CD8-positive, alpha-beta memory T cell (primary cell): ENCODE measurements around the gene TRAK1. TPM values are rescaled to one million over a fixed set of nuclear protein-coding genes. Genes with fewer than 3 reads are reported as not detected.

Experiments used
- CTCF ChIA-PET: fragments of 350-600 bp; sonication (Branson Sonifier 250); formaldehyde crosslinking; loops from one replicate; lab custom pipeline; 2021; ENCODE audit warnings: antibody characterized with exemption; lab: Charles Lee
- POLR2A ChIA-PET: fragments of 350-600 bp; sonication (Branson Sonifier 250); formaldehyde crosslinking; loops from one replicate; lab custom pipeline; 2021; ENCODE audit warnings: antibody characterized with exemption; lab: Charles Lee
- DNase-seq, 5 donors: peaks; one replicate each; pipeline versions ENCODE4 v3.0.0 to v3.0.0-alpha.2; 2020 to 2022; ENCODE audit warnings: mixed read lengths in 1 of 5
- H3K27ac ChIP-seq: one replicate; pipeline ENCODE4 v1.7.0; 2013; ENCODE audit warnings: low read depth, mild to moderate bottlenecking, low read length, moderate library complexity
- H3K27me3 ChIP-seq: 2 replicates; pipeline ENCODE4 v1.7.0; 2013; ENCODE audit warnings: low read length, mild to moderate bottlenecking; ENCODE audit not compliant: insufficient read depth, poor library complexity, severe bottlenecking
- H3K36me3 ChIP-seq: 2 replicates; pipeline ENCODE4 v1.7.0; 2013; ENCODE audit warnings: mild to moderate bottlenecking, low read length, moderate library complexity; ENCODE audit not compliant: insufficient read depth
- H3K4me1 ChIP-seq: 2 replicates; pipeline ENCODE4 v1.7.0; 2013; ENCODE audit warnings: mild to moderate bottlenecking, low read length, moderate library complexity; ENCODE audit not compliant: insufficient read depth
- H3K4me3 ChIP-seq: 2 replicates; pipeline ENCODE4 v1.7.0; 2013; ENCODE audit warnings: mild to moderate bottlenecking, low read length
- H3K9me3 ChIP-seq: 2 replicates; pipeline ENCODE4 v1.7.0; 2013; ENCODE audit warnings: mild to moderate bottlenecking, low read length
- H3K27ac Mint-ChIP-seq, 8 donors: one replicate each; pipeline ENCODE4 v1.8.0; 2020 to 2021; ENCODE audit warnings: mixed read lengths in 8 of 8, mild to moderate bottlenecking in 6 of 8, inconsistent platforms in 3 of 8, moderate library complexity in 3 of 8
- H3K27me3 Mint-ChIP-seq, 2 donors: one replicate each; pipeline ENCODE4 v1.8.0; 2020 to 2021; ENCODE audit warnings: mixed read lengths in 2 of 2, mild to moderate bottlenecking in 1 of 2, moderate library complexity in 1 of 2
- H3K36me3 Mint-ChIP-seq, 3 donors: one replicate each; pipeline ENCODE4 v1.8.0; 2020 to 2021; ENCODE audit warnings: mixed read lengths in 3 of 3, inconsistent platforms in 1 of 3, mild to moderate bottlenecking in 1 of 3
- H3K4me1 Mint-ChIP-seq, 3 donors: one replicate each; pipeline ENCODE4 v1.8.0; 2020 to 2021; ENCODE audit warnings: mixed read lengths in 3 of 3, inconsistent platforms in 1 of 3, mild to moderate bottlenecking in 1 of 3
- H3K4me3 Mint-ChIP-seq, 7 donors: one replicate each; pipeline ENCODE4 v1.8.0; 2020 to 2021; ENCODE audit warnings: mixed read lengths in 7 of 7, mild to moderate bottlenecking in 6 of 7, moderate library complexity in 4 of 7, inconsistent platforms in 2 of 7
- H3K9me3 Mint-ChIP-seq, 5 donors: one replicate each; pipeline ENCODE4 v1.8.0; 2020 to 2022; ENCODE audit warnings: mixed read lengths in 5 of 5, mild to moderate bottlenecking in 3 of 5, moderate library complexity in 2 of 5, inconsistent platforms in 1 of 5
- polyA plus RNA-seq: library from polyadenylated mRNA; unstranded; fragments of 300-500 nt; fragmentation: Illumina TruSeq; gene quantifications from one replicate; pipeline ENCODE4 v1.2.3, GENCODE V29; 2021
- total RNA-seq, 2 experiments: library from RNA; stranded (reverse); gene quantifications; one replicate each; pipeline ENCODE4 v1.2.3, GENCODE V29; 2021

TRAK1 gene
- total and polyA plus RNA-seq, 3 experiments from 2014 or later = 10.4 to 20.0 (median 19.7) TPM

DNA sequence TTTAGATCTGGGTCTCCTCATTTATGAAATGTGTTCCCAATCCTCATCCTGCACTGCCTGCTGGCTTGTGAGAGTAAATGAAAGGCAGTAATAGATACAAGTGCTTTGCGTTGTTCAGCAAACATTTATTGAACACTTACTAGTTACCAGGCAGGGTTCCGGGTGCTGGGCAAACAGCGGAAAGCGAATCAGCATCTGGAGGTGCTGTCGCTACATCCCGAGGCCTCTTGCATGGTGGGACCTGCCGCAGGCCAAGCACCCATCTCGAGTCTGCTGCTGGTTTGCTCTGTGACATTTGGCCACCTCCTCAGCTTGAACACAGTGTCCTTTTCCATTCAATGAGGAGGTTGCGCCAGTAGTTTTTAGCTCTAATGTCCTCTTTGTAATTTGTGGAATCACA lies 24.8 kb downstream of the TRAK1 start:
- H3K27ac Mint-ChIP-seq = no peak overlapping the region
- H3K36me3 Mint-ChIP-seq = peaks cover 0 to 3% (median 0%) of the 10 kb centered on the region in 3 donors
- peaks cover 4 to 13% (median 10%) of the 10 kb centered on the region in 3 donors for H3K4me1 Mint-ChIP-seq
- no peaks in the 10 kb centered on the region for H3K4me1 ChIP-seq
- no peak overlapping the region for H3K4me3 ChIP-seq
- no peak for DNase-seq
- H3K36me3 ChIP-seq = no peaks in the 10 kb centered on the region
- H3K27me3 Mint-ChIP-seq = no peaks in the 10 kb centered on the region
- CTCF ChIA-PET = no interaction called here
- POLR2A ChIA-PET = no interaction called here
- H3K9me3 ChIP-seq = no peaks in the 10 kb centered on the region
- H3K4me3 Mint-ChIP-seq = no peak overlapping the region
- H3K9me3 Mint-ChIP-seq = no peaks in the 10 kb centered on the region
- H3K27ac ChIP-seq = no peak overlapping the region
- H3K27me3 ChIP-seq = no peaks in the 10 kb centered on the region

- Histone ChIP-seq H3K4me3 (no peak overlapping the region), H3K4me1 (no peaks in the 10 kb centered on the region), H3K27ac (no peak overlapping the region), H3K27me3 (no peaks in the 10 kb centered on the region), H3K9me3 (no peaks in the 10 kb centered on the region), H3K36me3 (no peaks in the 10 kb centered on the region)
- no peak for DNase-seq
- Mint-ChIP-seq H3K27me3 (no peaks in the 10 kb centered on the region), H3K27ac (no peak overlapping the region), H3K4me3 (no peak overlapping the region), H3K9me3 (no peaks in the 10 kb centered on the region), H3K4me1 (peaks cover 4 to 14% (median 10%) of the 10 kb centered on the region in 3 donors), H3K36me3 (peaks cover 0 to 3% (median 0%) of the 10 kb centered on the region in 3 donors)
- ChIA-PET POLR2A (no interaction called here), CTCF (no interaction called here)
Measured at GRCh38 chr3:42116466-42116865, 25.3 kb downstream of the TRAK1 start.

GRCh38 chr3:42117175-42118008 lies 26.2 kb downstream of the TRAK1 start:
- H3K27ac ChIP-seq = no peak overlapping the region
- no peak overlapping the region for H3K4me3 ChIP-seq
- H3K9me3 ChIP-seq = no peaks in the 10 kb centered on the region
- H3K4me1 ChIP-seq = no peaks in the 10 kb centered on the region
- peak in 1 of 5 donors; percentile 13 for DNase-seq
- Mint-ChIP-seq H3K27me3 (no peaks in the 10 kb centered on the region), H3K36me3 (peaks cover 0 to 3% (median 0%) of the 10 kb centered on the region in 3 donors), H3K9me3 (no peaks in the 10 kb centered on the region), H3K4me3 (no peak overlapping the region), H3K4me1 (peaks cover 6 to 16% (median 15%) of the 10 kb centered on the region in 3 donors), H3K27ac (peak overlapping the region in 2 of 8 donors; percentile 7 to 44)
- no peaks in the 10 kb centered on the region for H3K27me3 ChIP-seq
- ChIA-PET POLR2A (no interaction called here), CTCF (interaction anchor here (0.9 to 2.0 kb wide), 4 partner anchors 13 to 130 kb away, joined by 3 to 5 read pairs (median 4); no protein-coding TSS in a partner anchor)
- no peaks in the 10 kb centered on the region for H3K36me3 ChIP-seq

GRCh38 chr3:42118762-42119361 lies 27.7 kb downstream of the TRAK1 start:
- Histone ChIP-seq H3K27ac (no peak overlapping the region), H3K27me3 (no peaks in the 10 kb centered on the region), H3K4me1 (no peaks in the 10 kb centered on the region), H3K36me3 (no peaks in the 10 kb centered on the region), H3K9me3 (no peaks in the 10 kb centered on the region), H3K4me3 (no peak overlapping the region)
- ChIA-PET CTCF (interaction anchor here (1.2 to 2.5 kb wide), 3 partner anchors 20 to 128 kb away, joined by 4 to 8 read pairs (median 5); no protein-coding TSS in a partner anchor), POLR2A (no interaction called here)
- peaks cover 14 to 26% (median 25%) of the 10 kb centered on the region in 3 donors for H3K4me1 Mint-ChIP-seq
- no peaks in the 10 kb centered on the region for H3K27me3 Mint-ChIP-seq
- peaks cover 0 to 3% (median 0%) of the 10 kb centered on the region in 3 donors for H3K36me3 Mint-ChIP-seq
- no peaks in the 10 kb centered on the region for H3K9me3 Mint-ChIP-seq
- H3K4me3 Mint-ChIP-seq = no peak overlapping the region
- peak in 1 of 5 donors; percentile 8 for DNase-seq
- peak overlapping the region in 4 of 8 donors; percentile 2 to 59 (median 40) for H3K27ac Mint-ChIP-seq

GRCh38 chr3:42119561-42120355 lies 28.6 kb downstream of the TRAK1 start:
- H3K36me3 ChIP-seq = no peaks in the 10 kb centered on the region
- H3K4me1 ChIP-seq = no peaks in the 10 kb centered on the region
- no peaks in the 10 kb centered on the region for H3K9me3 Mint-ChIP-seq
- no peak overlapping the region for H3K27ac ChIP-seq
- peaks cover 0 to 8% (median 4%) of the 10 kb centered on the region in 3 donors for H3K36me3 Mint-ChIP-seq
- no peaks in the 10 kb centered on the region for H3K27me3 Mint-ChIP-seq
- H3K4me1 Mint-ChIP-seq = peaks cover 17 to 32% (median 25%) of the 10 kb centered on the region in 3 donors
- DNase-seq = no peak
- no peak overlapping the region for H3K4me3 ChIP-seq
- ChIA-PET POLR2A (no interaction called here), CTCF (interaction anchor here (1.2 to 2.5 kb wide), 2 partner anchors 21 to 71 kb away, joined by 4 to 8 read pairs; no protein-coding TSS in a partner anchor)
- H3K27me3 ChIP-seq = no peaks in the 10 kb centered on the region
- H3K4me3 Mint-ChIP-seq = no peak overlapping the region
- H3K9me3 ChIP-seq = no peaks in the 10 kb centered on the region
- peak overlapping the region in 3 of 8 donors; percentile 43 to 76 (median 60) for H3K27ac Mint-ChIP-seq

GRCh38 chr3:42120866-42121265 lies 29.7 kb downstream of the TRAK1 start:
- DNase-seq = no peak
- Mint-ChIP-seq H3K9me3 (no peaks in the 10 kb centered on the region), H3K4me3 (peak overlapping the region in 1 of 7 donors; percentile 56), H3K27ac (peak overlapping the region in 1 of 8 donors; percentile 38), H3K36me3 (peaks cover 0 to 19% (median 10%) of the 10 kb centered on the region in 3 donors), H3K4me1 (peaks cover 17 to 32% (median 25%) of the 10 kb centered on the region in 3 donors), H3K27me3 (no peaks in the 10 kb centered on the region)
- Histone ChIP-seq H3K4me1 (no peaks in the 10 kb centered on the region), H3K4me3 (no peak overlapping the region), H3K27ac (no peak overlapping the region), H3K36me3 (no peaks in the 10 kb centered on the region), H3K27me3 (no peaks in the 10 kb centered on the region), H3K9me3 (no peaks in the 10 kb centered on the region)
- ChIA-PET CTCF (interaction anchor here (2.5 kb wide), 1 partner anchor 70 kb away, joined by 8 read pairs; no protein-coding TSS in a partner anchor), POLR2A (no interaction called here)

- DNase-seq = no peak
- Mint-ChIP-seq H3K36me3 (peaks cover 0 to 35% (median 15%) of the 10 kb centered on the region in 3 donors), H3K4me1 (peaks cover 15 to 29% (median 25%) of the 10 kb centered on the region in 3 donors), H3K27me3 (no peaks in the 10 kb centered on the region), H3K9me3 (no peaks in the 10 kb centered on the region), H3K27ac (no peak overlapping the region), H3K4me3 (no peak overlapping the region)
- H3K4me1 ChIP-seq = no peaks in the 10 kb centered on the region
- H3K4me3 ChIP-seq = no peak overlapping the region
- no peak overlapping the region for H3K27ac ChIP-seq
- H3K27me3 ChIP-seq = no peaks in the 10 kb centered on the region
- POLR2A ChIA-PET = no interaction called here
- no peaks in the 10 kb centered on the region for H3K36me3 ChIP-seq
- no peaks in the 10 kb centered on the region for H3K9me3 ChIP-seq
- CTCF ChIA-PET = no interaction called here
Measured at GRCh38 chr3:42122261-42123011, 31.3 kb downstream of the TRAK1 start.
